ACC112 (cell line): ENCODE data around the gene OXCT1.
"Not testable (repeated sequence)": the region's sequence is repeated elsewhere in the genome, so short reads cannot be mapped to it uniquely, and the experiment has no call there.

Source experiments
- H2AFZ ChIP-seq: fragments of 200-600 bp; sonication (generic); one replicate; pipeline ENCODE4 v1.6.0; 2017; ENCODE audit warnings: antibody characterized with exemption, low read length; ENCODE audit not compliant: unreplicated experiment
- H3K27ac ChIP-seq: fragments of 200-600 bp; sonication (generic); 2 replicates; pipeline ENCODE4 v1.5.1; 2014; ENCODE audit warnings: low read depth, mild to moderate bottlenecking, antibody characterized with exemption, low read length, moderate library complexity
- H3K27me3 ChIP-seq: fragments of 200-600 bp; sonication (generic); 2 replicates; pipeline ENCODE4 v1.6.1; 2014; ENCODE audit warnings: mild to moderate bottlenecking, antibody characterized with exemption, low read length, moderate library complexity, mixed read lengths; ENCODE audit not compliant: insufficient read depth
- H3K36me3 ChIP-seq: fragments of 200-600 bp; sonication (generic); 2 replicates; pipeline ENCODE4 v1.6.1; 2016; ENCODE audit warnings: mild to moderate bottlenecking, antibody characterized with exemption, low read length, moderate library complexity, mixed read lengths; ENCODE audit not compliant: insufficient read depth
- H3K4me1 ChIP-seq: fragments of 200-600 bp; sonication (generic); one replicate; pipeline ENCODE4 v1.6.1; 2016; ENCODE audit warnings: low read length, mixed read lengths; ENCODE audit not compliant: insufficient read depth, unreplicated experiment, control insufficient read depth
- H3K4me3 ChIP-seq: fragments of 200-600 bp; sonication (generic); 2 replicates; pipeline ENCODE4 v1.5.1; 2014; ENCODE audit warnings: mild to moderate bottlenecking, low read depth, low read length
- H3K79me2 ChIP-seq: fragments of 200-600 bp; sonication (generic); one replicate; pipeline ENCODE4 v1.6.0; 2016; ENCODE audit warnings: low read length; ENCODE audit not compliant: control insufficient read depth, unreplicated experiment, insufficient read depth

OXCT1 gene

DNA sequence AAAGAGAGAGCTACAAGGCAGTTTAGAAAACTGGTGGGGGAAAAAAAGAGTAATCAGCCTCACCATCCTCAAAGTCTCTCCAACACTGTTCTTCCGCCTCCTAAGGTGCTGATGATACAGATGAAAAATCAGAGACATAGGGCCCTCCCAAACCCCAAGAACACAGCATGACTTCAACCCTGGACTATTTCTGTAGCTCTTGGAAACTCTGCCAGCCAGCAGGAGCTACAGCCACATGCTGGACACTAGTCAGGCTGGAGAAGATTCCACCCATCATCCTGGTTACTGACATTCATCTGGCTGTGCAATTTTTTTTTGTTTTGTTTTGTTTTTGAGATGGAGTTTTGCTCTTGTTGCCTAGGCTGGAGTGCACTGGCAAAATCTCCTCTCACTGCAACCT lies 42.4 kb downstream of the OXCT1 start:
- H3K27me3 ChIP-seq, result no peaks in the 10 kb centered on the region
- no peak overlapping the region for H3K4me3 ChIP-seq
- H3K4me1 ChIP-seq, result no peaks in the 10 kb centered on the region
- no peak overlapping the region for H3K27ac ChIP-seq
- H2AFZ ChIP-seq, result no peak overlapping the region
- peaks cover 23% of the 10 kb centered on the region for H3K36me3 ChIP-seq
- H3K79me2 ChIP-seq, result no peaks in the 10 kb centered on the region

DNA sequence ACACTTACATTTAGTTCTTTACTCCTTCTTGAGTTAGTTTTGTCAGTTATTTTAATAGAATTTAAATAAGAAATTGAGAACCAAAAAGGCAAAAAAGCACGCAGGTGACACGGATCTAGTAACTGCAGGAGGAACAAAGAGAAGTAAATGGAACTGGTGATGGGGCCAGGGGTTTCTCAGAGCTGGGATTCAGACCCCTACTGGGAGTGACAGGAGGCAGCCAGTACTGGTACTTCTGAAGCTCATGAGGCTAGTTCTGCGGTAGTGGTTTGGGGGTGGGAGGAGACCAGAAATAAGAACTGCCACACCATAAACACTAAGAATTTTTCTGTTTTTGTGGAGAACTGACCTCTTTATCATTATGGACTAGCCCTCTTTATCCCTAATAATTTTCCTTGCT lies 48.2 kb downstream of the OXCT1 start:
- no peak overlapping the region for H3K4me3 ChIP-seq
- H3K4me1 ChIP-seq, result no peaks in the 10 kb centered on the region
- H2AFZ ChIP-seq, result no peak overlapping the region
- no peak overlapping the region for H3K27ac ChIP-seq
- H3K36me3 ChIP-seq, result no peaks in the 10 kb centered on the region; the same call in 1 of the 2 replicates
- no peaks in the 10 kb centered on the region for H3K27me3 ChIP-seq
- H3K79me2 ChIP-seq, result no peaks in the 10 kb centered on the region

DNA sequence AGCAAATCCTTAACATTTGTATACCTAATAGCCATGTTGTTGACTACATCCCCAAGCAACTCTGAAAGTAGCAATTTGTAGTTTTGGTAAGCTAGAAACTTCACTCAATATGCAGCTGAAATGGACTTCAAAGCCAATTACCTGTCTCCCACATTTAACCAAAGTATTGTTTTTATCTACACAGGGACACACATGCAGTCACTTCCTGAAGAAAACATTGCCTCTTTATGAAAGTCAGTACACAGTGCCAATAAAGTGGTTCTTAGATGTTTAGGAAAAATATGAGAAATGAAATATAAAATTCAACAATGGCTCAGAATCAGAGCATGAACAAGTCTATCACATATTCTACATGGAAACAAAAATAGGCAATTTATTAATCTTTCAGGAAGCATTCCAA lies 49.2 kb downstream of the OXCT1 start:
- Histone ChIP-seq H2AFZ (no peak overlapping the region), H3K27me3 (no peaks in the 10 kb centered on the region), H3K4me3 (no peak overlapping the region), H3K27ac (no peak overlapping the region), H3K4me1 (no peaks in the 10 kb centered on the region), H3K79me2 (no peaks in the 10 kb centered on the region), H3K36me3 (no peaks in the 10 kb centered on the region; the same call in 1 of the 2 replicates)

DNA sequence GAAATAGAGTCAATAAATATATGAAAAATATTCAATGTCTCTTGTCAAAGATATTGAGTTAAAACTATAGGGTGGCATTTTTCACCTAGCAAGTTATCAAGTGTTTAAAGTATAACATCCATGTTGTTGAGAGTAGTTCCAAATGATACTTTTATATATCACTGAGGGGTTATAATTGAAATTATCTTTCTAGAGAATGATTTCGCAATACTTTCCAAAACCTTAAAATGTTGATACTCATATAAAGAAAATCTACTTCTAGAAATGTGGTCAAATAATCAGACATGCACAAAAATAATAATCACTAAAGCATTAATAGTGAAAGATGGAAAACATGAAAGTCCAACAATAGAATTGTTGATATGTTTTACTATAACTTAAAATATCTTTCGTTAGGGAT lies 50.1 kb downstream of the OXCT1 start:
- H2AFZ ChIP-seq, result no peak overlapping the region
- H3K79me2 ChIP-seq, result no peaks in the 10 kb centered on the region
- no peak overlapping the region for H3K27ac ChIP-seq
- no peaks in the 10 kb centered on the region for H3K27me3 ChIP-seq
- H3K36me3 ChIP-seq, result no peaks in the 10 kb centered on the region
- no peak overlapping the region for H3K4me3 ChIP-seq
- no peaks in the 10 kb centered on the region for H3K4me1 ChIP-seq

DNA sequence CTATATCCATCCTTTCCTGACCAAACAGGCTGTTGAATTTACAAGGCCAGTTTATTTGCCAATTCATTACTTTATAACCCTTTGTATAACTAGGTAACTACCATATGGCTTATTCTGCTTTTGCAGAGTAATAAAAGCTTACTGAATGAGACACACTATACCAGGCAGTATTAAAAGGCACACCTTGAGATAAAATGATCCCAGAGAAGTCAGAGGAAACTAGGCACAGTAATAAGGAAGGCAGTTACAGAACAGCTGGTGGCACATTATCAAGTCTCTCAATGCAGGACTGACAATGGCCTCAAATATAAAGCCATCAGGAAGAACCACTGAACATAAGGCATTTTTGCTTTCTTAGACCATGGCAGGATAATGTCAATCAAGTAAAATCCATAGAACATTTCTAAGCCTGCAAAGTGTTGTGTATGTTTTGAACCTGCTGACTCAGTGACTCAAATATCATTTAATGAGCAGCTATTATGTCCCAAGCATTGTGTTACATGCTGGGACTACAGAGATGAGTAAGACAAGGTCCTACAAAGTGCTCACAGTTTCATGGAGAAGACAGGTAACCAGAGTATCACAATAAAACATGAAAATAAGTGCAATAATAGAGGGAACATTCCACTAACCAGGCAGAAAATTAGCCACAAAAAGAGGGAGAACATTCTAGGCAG lies 52.5 kb downstream of the OXCT1 start:
- Histone ChIP-seq H3K4me1 (no peaks in the 10 kb centered on the region), H3K79me2 (peaks cover 3% of the 10 kb centered on the region)

DNA sequence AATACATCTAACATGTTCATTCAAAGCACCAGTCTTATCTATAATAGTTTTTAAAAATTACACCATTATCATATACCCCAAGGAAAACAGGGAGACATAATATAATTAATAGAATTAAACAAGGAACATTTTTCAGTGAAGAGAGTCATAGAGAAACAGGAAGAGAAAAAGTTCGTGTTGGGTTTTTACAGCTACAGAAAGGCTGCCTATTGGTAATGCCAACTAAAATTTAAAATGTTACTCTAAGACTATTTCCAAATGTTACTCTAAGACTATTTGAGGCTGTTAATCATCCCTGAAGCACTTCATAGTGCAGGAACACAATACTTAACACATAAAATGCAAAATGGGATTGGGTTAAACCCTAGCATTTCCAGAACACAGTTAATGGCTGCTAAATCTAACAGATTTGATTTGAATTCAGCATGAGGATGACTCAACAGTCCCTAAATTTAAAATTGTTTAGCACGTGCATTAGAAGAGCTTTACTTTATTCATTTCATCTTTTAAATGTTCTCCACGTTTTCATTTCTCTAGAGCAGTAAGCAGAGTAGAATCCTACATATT lies 54.5 kb downstream of the OXCT1 start:
- Histone ChIP-seq H3K4me3 (no peak overlapping the region), H3K27me3 (no peaks in the 10 kb centered on the region), H3K79me2 (peaks cover 3% of the 10 kb centered on the region), H3K27ac (no peak overlapping the region), H3K4me1 (no peaks in the 10 kb centered on the region), H2AFZ (no peak overlapping the region), H3K36me3 (no peaks in the 10 kb centered on the region)

More for the DNA sequence above, 52.5 kb downstream of the OXCT1 start:
- H3K27me3 ChIP-seq, result no peaks in the 10 kb centered on the region
- H3K4me3 ChIP-seq, result no peak overlapping the region
- no peaks in the 10 kb centered on the region for H3K36me3 ChIP-seq
- no peak overlapping the region for H3K27ac ChIP-seq
- H2AFZ ChIP-seq, result no peak overlapping the region

DNA sequence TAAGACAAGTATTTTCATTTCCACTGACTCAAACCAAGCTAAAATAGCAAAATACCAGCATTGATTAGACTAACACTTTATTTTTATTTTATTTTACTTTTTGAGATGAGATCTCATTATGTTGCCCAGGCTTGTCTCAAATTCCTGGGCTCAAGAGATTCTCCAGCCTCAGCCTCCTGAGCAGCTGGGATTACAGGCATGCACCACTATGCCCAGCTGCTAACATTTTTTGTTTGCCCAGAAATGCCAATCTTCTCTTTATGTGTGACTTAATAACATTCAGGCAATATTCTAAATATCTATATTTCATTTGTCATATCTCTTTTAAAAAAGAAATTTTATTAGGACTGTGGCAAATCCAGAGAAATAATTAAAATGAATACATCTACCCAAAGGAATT lies 55.0 kb downstream of the OXCT1 start:
- Histone ChIP-seq H3K4me1 (no peaks in the 10 kb centered on the region), H2AFZ (no peak overlapping the region), H3K4me3 (no peak overlapping the region), H3K27ac (no peak overlapping the region), H3K79me2 (peaks cover 3% of the 10 kb centered on the region), H3K36me3 (no peaks in the 10 kb centered on the region), H3K27me3 (no peaks in the 10 kb centered on the region)

DNA sequence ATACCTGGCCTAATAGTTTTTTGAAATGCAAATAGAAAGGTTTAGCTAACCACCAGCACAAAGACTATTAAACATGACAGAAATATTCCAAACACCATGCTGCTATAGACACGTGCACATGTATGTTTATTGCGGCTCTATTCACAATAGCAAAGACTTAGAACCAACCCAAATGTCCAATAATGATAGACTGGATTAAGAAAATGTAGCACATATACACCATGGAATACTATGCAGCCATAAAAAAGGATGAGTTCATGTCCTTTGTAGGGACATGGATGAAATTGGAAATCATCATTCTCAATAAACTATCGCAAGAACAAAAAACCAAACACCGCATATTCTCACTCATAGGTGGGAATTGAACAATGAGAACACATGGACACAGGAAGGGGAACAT lies 55.9 kb downstream of the OXCT1 start:
- H3K4me1 ChIP-seq, H3K4me3 ChIP-seq, H3K27me3 ChIP-seq, H2AFZ ChIP-seq, H3K27ac ChIP-seq, H3K79me2 ChIP-seq, H3K36me3 ChIP-seq: not testable (repeated sequence)

DNA sequence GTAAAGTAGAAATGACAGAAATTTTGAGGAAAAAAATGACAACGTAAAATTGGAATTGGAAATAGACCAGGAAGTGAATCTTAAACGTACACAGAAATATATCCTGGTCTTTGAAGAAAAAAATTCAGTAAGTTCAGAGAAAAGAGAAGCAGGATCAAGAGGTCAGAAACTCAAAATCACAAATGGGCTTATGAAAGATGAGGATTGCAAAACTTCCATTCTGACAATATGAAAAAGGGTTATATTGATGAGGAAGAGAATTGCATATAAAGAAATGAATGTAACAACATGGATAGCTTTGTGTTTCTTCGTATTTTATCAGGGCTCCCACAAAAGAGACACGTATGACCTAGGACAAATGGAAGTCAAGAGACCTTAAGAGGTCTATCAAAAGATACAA lies 58.1 kb downstream of the OXCT1 start:
- Histone ChIP-seq H2AFZ (no peak overlapping the region), H3K4me3 (no peak overlapping the region), H3K36me3 (0 out of 2 replicates have a peak, but pooled peaks cover under 1% of the 10 kb centered on the region), H3K27ac (no peak overlapping the region), H3K79me2 (peaks cover 3% of the 10 kb centered on the region), H3K4me1 (no peaks in the 10 kb centered on the region), H3K27me3 (no peaks in the 10 kb centered on the region)

DNA sequence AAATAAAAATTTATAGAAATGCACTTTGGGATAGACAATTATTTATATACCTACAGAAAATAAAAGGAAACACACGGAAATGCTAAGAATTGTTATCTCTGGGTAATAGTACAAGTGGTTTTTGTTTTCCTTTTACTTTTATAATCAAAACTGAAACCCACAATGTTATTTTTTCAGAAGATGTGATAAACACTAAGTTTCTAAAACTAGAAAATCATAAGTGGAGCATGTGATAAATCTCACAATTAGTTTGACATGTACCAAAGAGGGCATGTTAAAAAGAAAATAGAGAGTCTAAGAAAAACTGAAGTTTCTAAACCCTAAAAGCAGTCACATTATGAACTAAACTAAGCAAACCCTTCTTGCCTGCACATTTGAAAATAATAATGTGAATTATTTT lies 61.1 kb downstream of the OXCT1 start:
- Histone ChIP-seq H3K27me3 (no peaks in the 10 kb centered on the region), H3K4me3 (no peak overlapping the region), H3K27ac (no peak overlapping the region), H3K79me2 (peaks cover 3% of the 10 kb centered on the region), H3K4me1 (no peaks in the 10 kb centered on the region), H2AFZ (no peak overlapping the region), H3K36me3 (peaks cover 4% of the 10 kb centered on the region)

DNA sequence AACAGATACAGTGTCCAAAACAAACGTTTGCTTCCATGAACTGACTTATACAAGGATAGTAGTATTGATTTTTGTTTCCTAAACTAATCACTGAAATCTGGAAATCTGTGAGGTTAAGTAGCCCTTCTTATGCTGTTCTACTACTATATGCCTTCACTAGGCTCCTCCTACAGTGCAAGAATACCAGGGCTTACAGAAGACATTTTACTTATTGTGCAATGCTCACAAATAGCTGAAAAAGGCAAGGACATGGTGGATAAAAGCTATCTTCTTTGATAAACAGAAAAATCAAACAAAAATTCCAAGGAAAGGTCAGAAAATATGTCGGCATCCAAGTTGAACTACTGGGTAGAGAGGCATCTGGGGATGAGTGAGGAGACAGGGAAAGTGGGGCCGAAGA lies 61.9 kb downstream of the OXCT1 start:
- Histone ChIP-seq H3K79me2 (peaks cover 3% of the 10 kb centered on the region), H3K27me3 (no peaks in the 10 kb centered on the region), H3K4me1 (no peaks in the 10 kb centered on the region), H3K36me3 (peaks cover 4% of the 10 kb centered on the region), H2AFZ (no peak overlapping the region), H3K27ac (no peak overlapping the region), H3K4me3 (no peak overlapping the region)
